Body of pancreas (tissue), 4 donors: ENCODE measurements around the gene GDF2. TPM values are rescaled to one million over a fixed set of nuclear protein-coding genes. Genes with fewer than 3 reads are reported as not detected.

Experiments used
- ATAC-seq: fragments of 150-250 bp; one replicate; pipeline ENCODE4 v1.9.1; 2016
- DNase-seq, 4 donors: peaks; one replicate each; pipeline ENCODE4 v3.0.0-alpha.2; 2019
- H3K27ac ChIP-seq, 4 donors: fragments of 200-600 bp; sonication (generic); 1 replicate in 3 of 4; 2 replicates in 1 of 4; pipeline versions ENCODE4 v1.5.1 to v1.6.1; 2016 to 2019; ENCODE audit warnings: mild to moderate bottlenecking in 1 of 4, mixed read lengths in 1 of 4, moderate library complexity in 1 of 4
- H3K27me3 ChIP-seq, 2 donors: fragments of 200-600 bp; sonication (generic); one replicate each; pipeline ENCODE4 v1.6.0; 2016; ENCODE audit warnings: mild to moderate bottlenecking in 1 of 2
- H3K36me3 ChIP-seq, 2 donors: fragments of 200-600 bp; sonication (generic); replicated peaks in 1 of 2; 2 replicates each; pipeline ENCODE4 v1.5.1; 2016; ENCODE audit warnings: low read depth in 2 of 2; ENCODE audit not compliant: insufficient read depth in 1 of 2
- H3K4me1 ChIP-seq: fragments of 200-600 bp; sonication (generic); one replicate; pipeline ENCODE4 v1.6.0; 2016
- H3K4me3 ChIP-seq, 2 donors: fragments of 200-600 bp; sonication (generic); 1 replicate in 1 of 2; 2 replicates in 1 of 2; pipeline ENCODE4 v1.5.1; 2016 to 2019
- H3K9me3 ChIP-seq, 3 donors: fragments of 200-600 bp; sonication (generic); 1 replicate in 2 of 3; 2 replicates in 1 of 3; pipeline ENCODE4 v1.5.1; 2016
- CTCF ChIP-seq, 7 experiments: fragments of 450-650 bp in 4 of 7; fragments of 200-600 bp in 3 of 7; sonication (generic) in 3 of 7; IDR thresholded peaks; one replicate each; pipeline ENCODE4 v1.5.1; 2016 to 2019; ENCODE audit warnings: antibody characterized with exemption in 7 of 7
- POLR2A ChIP-seq, 3 donors: fragments of 450-650 bp; IDR thresholded peaks; one replicate each; pipeline ENCODE4 v1.6.1; 2016; ENCODE audit warnings: antibody characterized with exemption in 3 of 3, mild to moderate bottlenecking in 2 of 3
- WGBS, 2 donors: methylation state at CpG; one replicate each; pipeline ENCODE4 v1.1.5; 2017; 5-methylcytosine and 5-hydroxymethylcytosine counted together
- intact Hi-C: fragments of 100-400 bp; cut with DNase I; formaldehyde crosslinking; loops from one replicate; pipeline ENCODE4 v1.15.1; 2023
- total RNA-seq, 2 donors: library from RNA; depleted of rRNA; stranded (reverse); fragments of >200 nt; gene quantifications; one replicate each; pipeline ENCODE4 v1.1.0, GENCODE V29; 2016

Gene GDF2
- total RNA-seq, 2 donors from 2014 or later = not detected

GRCh38 chr10:47332371-47332770, 10.1 kb downstream of the GDF2 start:
- TF ChIP-seq POLR2A (IDR thresholded peaks at IDR 0.05) (no peak), CTCF (IDR thresholded peaks at IDR 0.05) (no peak)

GRCh38 chr10:47332946-47333345, 10.7 kb downstream of the GDF2 start:
- no peak overlapping the region for H3K4me3 ChIP-seq
- H3K27ac ChIP-seq = no peak overlapping the region
- DNase-seq (no peak), ATAC-seq (no peak)
- no peaks in the 10 kb centered on the region for H3K9me3 ChIP-seq
- H3K27me3 ChIP-seq = no peaks in the 10 kb centered on the region
- H3K4me1 ChIP-seq = peaks cover 9% of the 10 kb centered on the region
- 88 to 95% methylated on average over 3 of the region's 3 CpGs for WGBS, 2 donors
- H3K36me3 ChIP-seq = no peaks in the 10 kb centered on the region
- TF ChIP-seq POLR2A (IDR thresholded peaks at IDR 0.05) (no peak), CTCF (IDR thresholded peaks at IDR 0.05) (no peak)
- intact Hi-C loops = no loop called here

More at GRCh38 chr10:47332371-47332770, 10.1 kb downstream of the GDF2 start:
- no peaks in the 10 kb centered on the region for H3K27me3 ChIP-seq
- intact Hi-C loops = no loop called here
- no peaks in the 10 kb centered on the region for H3K9me3 ChIP-seq
- H3K4me3 ChIP-seq = no peak overlapping the region
- H3K27ac ChIP-seq = no peak overlapping the region
- H3K36me3 ChIP-seq = no peaks in the 10 kb centered on the region
- ATAC-seq = no peak
- no peak for DNase-seq
- WGBS, 2 donors = 78 to 91% methylated on average over 3 of the region's 3 CpGs
- peaks cover 9% of the 10 kb centered on the region for H3K4me1 ChIP-seq

- DNase-seq = no peak
- no peak overlapping the region for H3K27ac ChIP-seq
- ATAC-seq = no peak
- no peaks in the 10 kb centered on the region for H3K9me3 ChIP-seq
- WGBS, 2 donors = 77% methylated on average over 6 of the region's 6 CpGs
- intact Hi-C loops = no loop called here
- H3K36me3 ChIP-seq = no peaks in the 10 kb centered on the region
- H3K4me1 ChIP-seq = peaks cover 9% of the 10 kb centered on the region
- no peaks in the 10 kb centered on the region for H3K27me3 ChIP-seq
- TF ChIP-seq CTCF (IDR thresholded peaks at IDR 0.05) (no peak), POLR2A (IDR thresholded peaks at IDR 0.05) (no peak)
- H3K4me3 ChIP-seq = no peak overlapping the region
These were observed 11.3 kb downstream of the GDF2 start for GRCh38 chr10:47333532-47333931.

- TF ChIP-seq CTCF (IDR thresholded peaks at IDR 0.05) (no peak), POLR2A (IDR thresholded peaks at IDR 0.05) (no peak)
- H3K4me1 ChIP-seq = peaks cover 9% of the 10 kb centered on the region
- 75 to 77% methylated on average over 6 to 8 of the region's 8 CpGs for WGBS, 2 donors
- DNase-seq = no peak
- no peak overlapping the region for H3K4me3 ChIP-seq
- no peak overlapping the region for H3K27ac ChIP-seq
- H3K36me3 ChIP-seq = no peaks in the 10 kb centered on the region
- no peaks in the 10 kb centered on the region for H3K27me3 ChIP-seq
- no peaks in the 10 kb centered on the region for H3K9me3 ChIP-seq
- ATAC-seq = no peak
- intact Hi-C loops = no loop called here
These were observed 12.4 kb downstream of the GDF2 start for GRCh38 chr10:47334466-47335295.

GRCh38 chr10:47335906-47336305, 13.7 kb downstream of the GDF2 start:
- no peak for DNase-seq
- WGBS, 2 donors = 79 to 85% methylated on average over 5 of the region's 5 CpGs
- intact Hi-C loops = no loop called here

More at GRCh38 chr10:47335906-47336305, 13.7 kb downstream of the GDF2 start:
- Histone ChIP-seq H3K4me3 (no peak overlapping the region), H3K36me3 (no peaks in the 10 kb centered on the region), H3K27ac (no peak overlapping the region), H3K9me3 (no peaks in the 10 kb centered on the region), H3K27me3 (no peaks in the 10 kb centered on the region), H3K4me1 (peaks cover 3% of the 10 kb centered on the region)
- no peak for ATAC-seq
- TF ChIP-seq POLR2A (IDR thresholded peaks at IDR 0.05) (no peak), CTCF (IDR thresholded peaks at IDR 0.05) (no peak)
